ENCODE measurements around the gene ZBTB49.

ZBTB49 gene

DNA sequence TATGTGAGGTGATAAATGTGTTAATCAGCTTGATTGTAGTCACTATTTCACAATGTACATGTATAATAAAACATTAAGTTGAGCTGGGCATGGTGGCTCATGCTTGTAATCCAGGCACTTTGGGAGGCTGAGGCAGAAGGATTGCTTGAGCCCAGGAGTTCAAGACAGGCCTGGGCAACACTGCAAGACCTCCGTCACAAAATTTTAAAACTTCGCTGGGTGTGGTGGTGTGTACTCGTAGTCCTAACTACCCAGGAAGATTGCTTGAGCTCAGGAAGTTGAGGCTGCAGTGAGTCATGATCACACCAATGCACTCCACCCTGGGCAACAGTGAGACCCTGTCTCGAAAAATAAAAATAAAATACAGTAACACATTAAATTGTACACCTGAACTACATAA is 20.2 kb upstream of the ZBTB49 start:
- TF ChIP-seq, protein P1, sequence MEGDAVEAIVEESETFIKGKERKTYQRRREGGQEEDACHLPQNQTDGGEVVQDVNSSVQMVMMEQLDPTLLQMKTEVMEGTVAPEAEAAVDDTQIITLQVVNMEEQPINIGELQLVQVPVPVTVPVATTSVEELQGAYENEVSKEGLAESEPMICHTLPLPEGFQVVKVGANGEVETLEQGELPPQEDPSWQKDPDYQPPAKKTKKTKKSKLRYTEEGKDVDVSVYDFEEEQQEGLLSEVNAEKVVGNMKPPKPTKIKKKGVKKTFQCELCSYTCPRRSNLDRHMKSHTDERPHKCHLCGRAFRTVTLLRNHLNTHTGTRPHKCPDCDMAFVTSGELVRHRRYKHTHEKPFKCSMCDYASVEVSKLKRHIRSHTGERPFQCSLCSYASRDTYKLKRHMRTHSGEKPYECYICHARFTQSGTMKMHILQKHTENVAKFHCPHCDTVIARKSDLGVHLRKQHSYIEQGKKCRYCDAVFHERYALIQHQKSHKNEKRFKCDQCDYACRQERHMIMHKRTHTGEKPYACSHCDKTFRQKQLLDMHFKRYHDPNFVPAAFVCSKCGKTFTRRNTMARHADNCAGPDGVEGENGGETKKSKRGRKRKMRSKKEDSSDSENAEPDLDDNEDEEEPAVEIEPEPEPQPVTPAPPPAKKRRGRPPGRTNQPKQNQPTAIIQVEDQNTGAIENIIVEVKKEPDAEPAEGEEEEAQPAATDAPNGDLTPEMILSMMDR (IDR thresholded peaks at IDR 0.05) = no peak

DNA sequence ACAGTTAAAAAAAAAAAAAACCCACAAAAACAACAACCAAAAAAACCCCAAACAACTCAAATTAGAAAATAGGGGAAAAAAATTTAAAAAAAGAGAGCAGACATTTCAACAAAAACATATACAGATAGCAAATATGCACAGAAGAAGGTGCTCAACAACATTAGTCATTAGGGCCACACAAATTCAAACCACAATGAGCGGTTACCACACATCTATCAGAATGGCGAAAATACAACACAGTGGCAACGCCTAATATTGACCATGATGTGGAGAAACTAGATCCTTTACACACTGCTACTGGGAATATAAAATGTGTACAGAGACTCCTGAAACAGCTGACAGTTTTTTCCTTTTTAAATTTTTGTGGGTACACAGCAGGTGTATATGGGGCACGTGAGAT is 19.5 kb upstream of the ZBTB49 start:
- TF ChIP-seq, protein P1 (IDR thresholded peaks at IDR 0.05) = no peak

DNA sequence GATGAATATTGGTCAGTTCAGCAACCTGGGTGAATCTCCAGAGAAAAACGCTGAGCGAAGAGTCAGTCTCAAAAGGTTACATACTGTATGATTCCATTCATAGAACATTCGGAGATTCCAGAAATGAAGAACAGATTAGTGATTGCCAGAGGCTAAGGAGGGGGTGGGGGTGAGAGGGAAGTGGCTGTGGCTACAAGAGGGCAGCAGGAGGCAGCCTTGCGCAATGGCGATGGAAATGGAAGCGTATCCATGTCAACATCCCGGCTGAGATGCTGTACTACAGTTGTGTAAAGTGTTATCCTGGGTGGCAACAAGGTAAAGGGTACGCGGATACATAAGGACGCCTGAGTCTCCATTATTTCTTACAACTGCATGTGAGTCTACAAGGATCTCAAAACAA is 18.1 kb upstream of the ZBTB49 start:
- TF ChIP-seq, protein P1 (IDR thresholded peaks at IDR 0.05) = no peak

GRCh38 chr4:4274226-4274625 is 15.8 kb upstream of the ZBTB49 start:
- TF ChIP-seq, protein P1 (IDR thresholded peaks at IDR 0.05) = no peak

DNA sequence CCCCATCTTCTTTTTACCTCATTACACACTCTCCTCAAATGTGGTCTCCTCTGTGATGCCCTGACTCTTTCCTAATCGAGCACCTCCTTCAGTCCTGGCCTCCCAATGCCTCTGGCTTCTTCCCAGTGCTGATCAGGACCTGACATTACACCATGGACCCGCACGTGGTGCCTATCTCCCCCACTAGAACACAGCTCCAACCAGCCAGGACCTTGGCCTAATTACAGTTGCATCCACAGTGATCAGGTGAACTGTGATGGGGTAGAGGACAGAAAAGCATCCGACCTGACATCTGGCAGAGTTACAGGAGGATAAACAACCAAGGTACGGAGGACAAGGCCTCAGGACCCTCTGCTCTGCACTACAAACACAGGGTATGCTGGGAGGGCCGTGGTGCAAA is 12.5 kb upstream of the ZBTB49 start:
- TF ChIP-seq, protein P1 (IDR thresholded peaks at IDR 0.05) = no peak

DNA sequence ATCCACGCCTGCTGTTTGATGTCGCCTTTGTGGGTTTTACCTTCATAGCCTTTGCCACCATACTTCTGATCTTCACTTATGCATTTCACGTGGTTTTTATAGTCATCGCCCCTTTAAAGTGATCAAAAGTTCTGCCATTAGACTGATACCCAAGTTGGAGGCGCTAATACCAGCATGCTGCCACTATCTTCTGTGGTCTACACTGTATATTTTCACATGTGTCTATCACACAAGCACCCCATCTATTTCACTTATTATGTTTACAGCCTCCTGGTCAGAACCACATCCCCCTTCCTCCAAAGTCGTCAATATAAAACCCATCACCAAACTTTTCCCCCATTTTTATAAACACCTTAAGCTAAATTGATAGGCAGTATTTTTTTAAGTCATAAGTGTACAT is 8.3 kb upstream of the ZBTB49 start:
- TF ChIP-seq, protein P1 (IDR thresholded peaks at IDR 0.05) = no peak

- TF ChIP-seq, protein P1 (IDR thresholded peaks at IDR 0.05) = no peak
Measured at GRCh38 chr4:4284827-4285618, 5.0 kb upstream of the ZBTB49 start.

GRCh38 chr4:4288098-4288497 is 2.0 kb upstream of the ZBTB49 start:
- TF ChIP-seq, protein P1 (IDR thresholded peaks at IDR 0.05) = no peak
